Activated T-helper 1 cell treated with anti-CD3 and anti-CD28 coated beads, Interleukin-2, amount 50 U/mL, for 16 hours (primary cell): ENCODE data around the gene PRKAG2.
A peak's percentile ranks its signal among the peaks of the same experiment; 100 is the strongest.

ENCODE experiments used
- DNase-seq, 2 donors: peaks; one replicate each; pipeline ENCODE4 v3.0.0-alpha.2; 2020; ENCODE audit warnings: low read depth in 1 of 2, low spot score in 1 of 2

The PRKAG2 gene

GRCh38 chr7:151776446-151776845 is 100.5 kb downstream of the PRKAG2 start:
- no peak for DNase-seq

- no peak for DNase-seq
These were observed 101.1 kb downstream of the PRKAG2 start for GRCh38 chr7:151775547-151776443.

GRCh38 chr7:151774951-151775350 is 102.0 kb downstream of the PRKAG2 start:
- no peak for DNase-seq

GRCh38 chr7:151773797-151774196 is 103.1 kb downstream of the PRKAG2 start:
- DNase-seq = no peak

GRCh38 chr7:151770232-151770631 is 106.7 kb downstream of the PRKAG2 start:
- DNase-seq = no peak

- no peak for DNase-seq
These were observed 107.6 kb downstream of the PRKAG2 start for GRCh38 chr7:151769188-151769821.

- no peak for DNase-seq
These were observed 108.1 kb downstream of the PRKAG2 start for GRCh38 chr7:151768805-151769187.

GRCh38 chr7:151767557-151767956 is 109.4 kb downstream of the PRKAG2 start:
- DNase-seq = no peak

- no peak for DNase-seq
These were observed 112.6 kb downstream of the PRKAG2 start for GRCh38 chr7:151764056-151764920.

GRCh38 chr7:151763420-151763984 is 113.4 kb downstream of the PRKAG2 start:
- no peak for DNase-seq

GRCh38 chr7:151762583-151763245 is 114.2 kb downstream of the PRKAG2 start:
- DNase-seq = no peak

GRCh38 chr7:151761957-151762356 is 115.0 kb downstream of the PRKAG2 start:
- DNase-seq = no peak

- DNase-seq = no peak
These were observed 115.7 kb downstream of the PRKAG2 start for GRCh38 chr7:151761231-151761630.

GRCh38 chr7:151759591-151760042 is 117.3 kb downstream of the PRKAG2 start:
- DNase-seq = peak in 1 of 2 donors; percentile 33

GRCh38 chr7:151758622-151759540 is 118.0 kb downstream of the PRKAG2 start:
- DNase-seq = no peak

GRCh38 chr7:151757274-151757673 is 119.6 kb downstream of the PRKAG2 start:
- no peak for DNase-seq

GRCh38 chr7:151756866-151757265 is 120.0 kb downstream of the PRKAG2 start:
- DNase-seq = no peak

GRCh38 chr7:151756076-151756731 is 120.7 kb downstream of the PRKAG2 start:
- peak; percentile 21 to 43 for DNase-seq
